HG03066 (cell line): Measurements from ENCODE around the gene DGKA.
"Not testable (repeated sequence)": the region's sequence is repeated elsewhere in the genome, so short reads cannot be mapped to it uniquely, and the experiment has no call there.

Experiments
- ATAC-seq: cut with Tn5 transposase; IDR thresholded peaks from one replicate; pipeline ENCODE4 v1.9.1; 2021; ENCODE audit warnings: low read depth; ENCODE audit not compliant: unreplicated experiment

The DGKA gene

GRCh38 chr12:55996201-55996714 lies 65.3 kb downstream of the DGKA start:
- no peak for ATAC-seq

GRCh38 chr12:55996715-55997534 lies 66.0 kb downstream of the DGKA start, which contains the start of gene SUOX:
Gene SUOX (plus strand): TSS chr12:55997276. CDS start chr12:56002222, 4,946 bp downstream.
- ATAC-seq: peak; percentile 96

- no peak for ATAC-seq
Measured at GRCh38 chr12:55997535-55997859, 66.5 kb downstream of the DGKA start.

- ATAC-seq: not testable (repeated sequence)
Measured at GRCh38 chr12:55999522-55999921, 68.6 kb downstream of the DGKA start.

GRCh38 chr12:55999999-56000540 lies 69.1 kb downstream of the DGKA start:
- not testable (repeated sequence) for ATAC-seq

- ATAC-seq: no peak
Measured at GRCh38 chr12:56001487-56002100, 70.6 kb downstream of the DGKA start.

- ATAC-seq: not testable (repeated sequence)
Measured at GRCh38 chr12:56003376-56003775, 72.4 kb downstream of the DGKA start.
